ENCODE measurements around the gene FNIP2. TPM values are rescaled to one million over a fixed set of nuclear protein-coding genes. Genes with fewer than 3 reads are reported as not detected.

The FNIP2 gene
- total and polyA plus RNA-seq, 4 donors = 8.8 to 88.7 (median 23.5) TPM

- no peak for TF ChIP-seq GABPA (IDR thresholded peaks at IDR 0.05 in 1 of 2, conservative IDR thresholded peaks at IDR 0.05 in 1 of 2)
- TF ChIP-seq YY1 (IDR thresholded peaks at IDR 0.05) = no peak
These were observed 12.2 kb upstream of the FNIP2 start (continued) for GRCh38 chr4:158756588-158756987.

- H3K9ac ChIP-seq (ENCODE audit: low read depth in 1 of 2, low read length in 2 of 2) = no peak overlapping the region
- no peaks in the 10 kb centered on the region for H3K27me3 ChIP-seq (ENCODE audit: control insufficient read depth in 4 of 4, insufficient read depth in 4 of 4, low read length in 3 of 4)
- WGBS = 72% methylated on average over 4 of the region's 4 CpGs
- no peaks in the 10 kb centered on the region for H3K36me3 ChIP-seq (ENCODE audit: control insufficient read depth in 4 of 4, insufficient read depth in 3 of 4, low read depth in 1 of 4, low read length in 3 of 4)
- no peak for DNase-seq (ENCODE audit: low spot score)
- H3K27ac ChIP-seq (ENCODE audit: low read depth in 1 of 2, low read length in 2 of 2) = no peak overlapping the region
- H3K4me1 ChIP-seq (ENCODE audit: control insufficient read depth in 4 of 4, insufficient read depth in 4 of 4, low read length in 3 of 4) = peaks cover 0 to 2% (median 0%) of the 10 kb centered on the region in 4 donors
- no peak for TF ChIP-seq EGR1 (IDR thresholded peaks at IDR 0.05; ENCODE audit: low read depth in 2 of 2)
- TF ChIP-seq NR2F2 (IDR thresholded peaks at IDR 0.05) = no peak
- no peak for TF ChIP-seq YY1 (IDR thresholded peaks at IDR 0.05)
- no peak for TF ChIP-seq ZBTB33 (IDR thresholded peaks at IDR 0.05)
- TF ChIP-seq FOXA1 (IDR thresholded peaks at IDR 0.05) = no peak
- no peak for TF ChIP-seq RAD21 (IDR thresholded peaks at IDR 0.05)
- no peak for TF ChIP-seq FOXA2 (IDR thresholded peaks at IDR 0.05)
- no peak for TF ChIP-seq HNF4G (IDR thresholded peaks at IDR 0.05)
- no peak for TF ChIP-seq HNF4A (conservative IDR thresholded peaks at IDR 0.05)
- TF ChIP-seq MAX (IDR thresholded peaks at IDR 0.05) = no peak
- no peak for TF ChIP-seq SP1 (IDR thresholded peaks at IDR 0.05)
- TF ChIP-seq TAF1 (conservative IDR thresholded peaks at IDR 0.05) = no peak
- TF ChIP-seq REST (IDR thresholded peaks at IDR 0.05) = no peak
- no peak for TF ChIP-seq GABPA (IDR thresholded peaks at IDR 0.05 in 1 of 2, conservative IDR thresholded peaks at IDR 0.05 in 1 of 2)
- no peak for TF ChIP-seq JUND (IDR thresholded peaks at IDR 0.05)
- no peak for TF ChIP-seq ATF3 (IDR thresholded peaks at IDR 0.05)
- H3K9me3 ChIP-seq (ENCODE audit: control insufficient read depth in 4 of 4, low read length in 3 of 4) = no peaks in the 10 kb centered on the region
- H3K4me3 ChIP-seq (ENCODE audit: low read depth in 1 of 3, low read length in 3 of 3) = no peak overlapping the region
These were observed 10.7 kb upstream of the FNIP2 start for GRCh38 chr4:158758142-158758541.

- TF ChIP-seq CTCF (IDR thresholded peaks at IDR 0.05; ENCODE audit: low read depth, low read length, missing input control) (no peak), TAF1 (conservative IDR thresholded peaks at IDR 0.05) (no peak), JUND (IDR thresholded peaks at IDR 0.05) (no peak), FOXA1 (IDR thresholded peaks at IDR 0.05) (no peak), HNF4A (conservative IDR thresholded peaks at IDR 0.05) (no peak), YY1 (IDR thresholded peaks at IDR 0.05) (no peak), REST (IDR thresholded peaks at IDR 0.05) (no peak), RXRA (IDR thresholded peaks at IDR 0.05) (no peak), RAD21 (IDR thresholded peaks at IDR 0.05) (no peak), MAX (IDR thresholded peaks at IDR 0.05) (no peak), ATF3 (IDR thresholded peaks at IDR 0.05) (no peak), NR2F2 (IDR thresholded peaks at IDR 0.05) (no peak), SP1 (IDR thresholded peaks at IDR 0.05) (no peak), FOXA2 (IDR thresholded peaks at IDR 0.05) (no peak)
- no peak for DNase-seq (ENCODE audit: low spot score)
- 59% methylated on average over 4 of the region's 4 CpGs for WGBS
- Histone ChIP-seq H3K9me3 (ENCODE audit: control insufficient read depth in 4 of 4, low read length in 3 of 4) (no peaks in the 10 kb centered on the region), H3K27ac (ENCODE audit: low read depth in 1 of 2, low read length in 2 of 2) (no peak overlapping the region), H3K36me3 (ENCODE audit: control insufficient read depth in 4 of 4, insufficient read depth in 3 of 4, low read depth in 1 of 4, low read length in 3 of 4) (no peaks in the 10 kb centered on the region), H3K4me3 (ENCODE audit: low read depth in 1 of 3, low read length in 3 of 3) (no peak overlapping the region), H3K27me3 (ENCODE audit: control insufficient read depth in 4 of 4, insufficient read depth in 4 of 4, low read length in 3 of 4) (no peaks in the 10 kb centered on the region), H3K9ac (ENCODE audit: low read depth in 1 of 2, low read length in 2 of 2) (no peak overlapping the region), H3K4me1 (ENCODE audit: control insufficient read depth in 4 of 4, insufficient read depth in 4 of 4, low read length in 3 of 4) (peaks cover 0 to 2% (median 0%) of the 10 kb centered on the region in 4 donors)
These were observed 10.1 kb upstream of the FNIP2 start for GRCh38 chr4:158758703-158759102.

Data from liver (tissue), 9 donors.